Lower leg skin (tissue), 4 donors: ENCODE results near the gene DAGLB. TPM values are rescaled to one million over a fixed set of nuclear protein-coding genes. Genes with fewer than 3 reads are reported as not detected.

Experiments
- DNase-seq, 2 donors: peaks; one replicate each; pipeline ENCODE4 v3.0.0-alpha.2; 2019; ENCODE audit warnings: low spot score in 2 of 2
- H3K4me3 ChIP-seq: fragments of 200-600 bp; sonication (generic); 2 replicates; pipeline ENCODE4 v1.5.1; 2017; ENCODE audit warnings: mild to moderate bottlenecking, low read depth; ENCODE audit not compliant: poor library complexity, severe bottlenecking
- CTCF ChIP-seq, 3 donors: fragments of 450-650 bp; IDR thresholded peaks; one replicate each; pipeline ENCODE4 v1.5.1; 2016; ENCODE audit warnings: antibody characterized with exemption in 3 of 3, mild to moderate bottlenecking in 3 of 3, moderate library complexity in 2 of 3
- POLR2A ChIP-seq, 2 donors: fragments of 450-650 bp; IDR thresholded peaks; one replicate each; pipeline ENCODE4 v1.6.1; 2016 to 2017; ENCODE audit warnings: antibody characterized with exemption in 2 of 2, mild to moderate bottlenecking in 1 of 2, moderate library complexity in 1 of 2
- WGBS, 2 donors: methylation state at CpG; one replicate each; pipeline ENCODE4 v1.1.5; 2018; 5-methylcytosine and 5-hydroxymethylcytosine counted together
- intact Hi-C: fragments of 100-400 bp; cut with DNase I; formaldehyde crosslinking; loops from one replicate; pipeline ENCODE4 v1.15.0; 2023; ENCODE audit warnings: low total_unique reads
- total RNA-seq, 4 donors: library from RNA; depleted of rRNA; stranded (reverse); fragments of >200 nt; gene quantifications; one replicate each; pipeline ENCODE4 v1.1.0, GENCODE V29; 2016

The DAGLB gene
- total RNA-seq, 4 donors from 2014 or later, result 26.1 to 35.9 (median 27.5) TPM

GRCh38 chr7:6444516-6445269, 3.1 kb downstream of the DAGLB start:
- H3K4me3 ChIP-seq, result no peak overlapping the region
- DNase-seq, result no peak
- WGBS, 2 donors, result 91 to 92% methylated on average over 13 of the region's 13 CpGs
- TF ChIP-seq POLR2A (IDR thresholded peaks at IDR 0.05) (no peak), CTCF (IDR thresholded peaks at IDR 0.05) (no peak)
- intact Hi-C loops, result no loop called here

- intact Hi-C loops, result no loop called here
- 86 to 94% methylated on average over 5 of the region's 5 CpGs for WGBS, 2 donors
- TF ChIP-seq CTCF (IDR thresholded peaks at IDR 0.05), result no peak
- no peak for TF ChIP-seq POLR2A (IDR thresholded peaks at IDR 0.05)
- no peak overlapping the region for H3K4me3 ChIP-seq
- no peak for DNase-seq
These were observed 4.3 kb downstream of the DAGLB start for GRCh38 chr7:6443372-6443941.

- 85 to 89% methylated on average over 10 of the region's 10 CpGs for WGBS, 2 donors
- DNase-seq, result no peak
- no peak overlapping the region for H3K4me3 ChIP-seq
- intact Hi-C loops, result no loop called here
- TF ChIP-seq POLR2A (IDR thresholded peaks at IDR 0.05), result no peak
- TF ChIP-seq CTCF (IDR thresholded peaks at IDR 0.05), result no peak
These were observed 5.6 kb downstream of the DAGLB start for GRCh38 chr7:6442114-6442513.

- no peak for TF ChIP-seq POLR2A (IDR thresholded peaks at IDR 0.05)
- TF ChIP-seq CTCF (IDR thresholded peaks at IDR 0.05), result no peak
- DNase-seq, result no peak
- 84 to 92% methylated on average over 5 of the region's 5 CpGs for WGBS, 2 donors
- intact Hi-C loops, result no loop called here
- no peak overlapping the region for H3K4me3 ChIP-seq
These were observed 7.4 kb downstream of the DAGLB start for GRCh38 chr7:6440381-6440780.

- no peak for DNase-seq
- WGBS, 2 donors, result 91 to 93% methylated on average over 2 of the region's 2 CpGs
- H3K4me3 ChIP-seq, result no peak overlapping the region
- intact Hi-C loops, result no loop called here
- no peak for TF ChIP-seq POLR2A (IDR thresholded peaks at IDR 0.05)
These were observed 9.3 kb downstream of the DAGLB start for GRCh38 chr7:6438427-6438826.

- H3K4me3 ChIP-seq, result no peak overlapping the region
- no peak for DNase-seq
- TF ChIP-seq POLR2A (IDR thresholded peaks at IDR 0.05) (no peak), CTCF (IDR thresholded peaks at IDR 0.05) (no peak)
- WGBS, 2 donors, result 83 to 93% methylated on average over 6 of the region's 6 CpGs
- intact Hi-C loops, result no loop called here
These were observed 10.5 kb downstream of the DAGLB start for GRCh38 chr7:6437251-6437650.
